GM12878 (cell line): ENCODE measurements around the gene HCK. TPM values are rescaled to one million over a fixed set of nuclear protein-coding genes. Genes with fewer than 3 reads are reported as not detected.

Experiments used
- ATAC-seq: fragments of 200-7000 bp; cut with Tn5 transposase; 3 replicates; pipeline ENCODE4 v1.9.1; 2020; ENCODE audit warnings: mild to moderate bottlenecking, moderate library complexity
- BruUV-seq: library from RNA; stranded (reverse); fragments of 400-500 nt; replicated peaks from 2 replicates; lab custom pipeline; 2021; lab: Mats Ljungman, UMichigan
- CTCF ChIA-PET: fragments of 300-600 bp; sonication (Branson Sonifier 250); formaldehyde crosslinking; extraction: SDS; loops from one replicate; lab custom pipeline; 2021; ENCODE audit warnings: inconsistent platforms; lab: Yijun Ruan, JAX
- POLR2A ChIA-PET: fragments of 350-600 bp; formaldehyde crosslinking; extraction: SDS; loops from one replicate; lab custom pipeline; 2021; ENCODE audit warnings: inconsistent platforms; lab: Charles Lee
- RAD21 ChIA-PET: fragments of 300-600 bp; sonication (Branson Sonifier 250); formaldehyde crosslinking; loops from one replicate; lab custom pipeline; 2023; ENCODE audit warnings: antibody characterized with exemption; ENCODE audit not compliant: unreplicated experiment; lab: Charles Lee
- SMC1A ChIA-PET: fragments of 300-600 bp; sonication (Branson Sonifier 250); formaldehyde crosslinking; loops from one replicate; lab custom pipeline; 2023; ENCODE audit not compliant: unreplicated experiment, uncharacterized antibody; lab: Charles Lee
- DNase-seq: peaks from one replicate; pipeline ENCODE4 v3.0.0-alpha.2; 2011; ENCODE audit warnings: low read depth, low spot score
- FAIRE-seq: peaks from 3 replicates; lab custom pipeline; 2011; peaks lifted over from hg19 to GRCh38; lab: Jason Lieb, UNC
- H2AFZ ChIP-seq: 2 replicates; pipeline ENCODE4 v1.6.0; 2011; ENCODE audit warnings: low read depth, low read length, control low read depth; ENCODE audit not compliant: control insufficient read depth
- H3K27ac ChIP-seq: 2 replicates; pipeline ENCODE4 v1.5.1; 2011; ENCODE audit warnings: control low read depth; ENCODE audit not compliant: control insufficient read depth, insufficient read depth
- H3K27me3 ChIP-seq, 2 experiments: replicated peaks in 1 of 2; 2 replicates each; pipeline versions ENCODE4 v1.6.0 to v1.6.1; 2011; ENCODE audit warnings: low read length in 1 of 2; ENCODE audit not compliant: control insufficient read depth in 2 of 2, insufficient read depth in 2 of 2
- H3K36me3 ChIP-seq, 2 experiments: 2 replicates each; pipeline ENCODE4 v1.5.1; 2011; ENCODE audit warnings: low read length in 1 of 2; ENCODE audit not compliant: control insufficient read depth in 2 of 2, insufficient read depth in 2 of 2
- H3K4me1 ChIP-seq: 2 replicates; pipeline ENCODE4 v1.6.1; 2011; ENCODE audit warnings: mild to moderate bottlenecking, low read length, moderate library complexity, mixed read lengths; ENCODE audit not compliant: control insufficient read depth, insufficient read depth
- H3K4me2 ChIP-seq: 2 replicates; pipeline ENCODE4 v1.6.0; 2011; ENCODE audit warnings: control low read depth; ENCODE audit not compliant: control insufficient read depth, insufficient read depth
- H3K4me3 ChIP-seq: fragments of 200-600 bp; sonication (generic); 2 replicates; pipeline ENCODE4 v1.5.1; 2016
- H3K79me2 ChIP-seq: 2 replicates; pipeline ENCODE4 v1.6.0; 2011; ENCODE audit warnings: low read length; ENCODE audit not compliant: control insufficient read depth, insufficient read depth
- H3K9ac ChIP-seq: 2 replicates; pipeline ENCODE4 v1.8.0; 2011; ENCODE audit warnings: low read length, control low read depth, mixed read lengths; ENCODE audit not compliant: control insufficient read depth, insufficient read depth
- H3K9me3 ChIP-seq: replicated peaks from 3 replicates; pipeline ENCODE4 v1.5.1; 2011; ENCODE audit warnings: mild to moderate bottlenecking, low read length; ENCODE audit not compliant: control insufficient read depth, insufficient read depth
- H4K20me1 ChIP-seq: 2 replicates; pipeline ENCODE4 v1.6.0; 2011; ENCODE audit not compliant: control insufficient read depth, insufficient read depth
- FOXK2 ChIP-seq: fragments of 450-650 bp; IDR thresholded peaks from 2 replicates; pipeline ENCODE4 v1.6.1; 2017; ENCODE audit warnings: mild to moderate bottlenecking, moderate library complexity
- HDAC2 ChIP-seq: fragments of 200-600 bp; sonication (generic); IDR thresholded peaks from 2 replicates; pipeline ENCODE4 v1.6.1; 2017
- HSF1 ChIP-seq: fragments of 150-350 bp; IDR thresholded peaks from 2 replicates; pipeline ENCODE4 v1.6.1; 2014; ENCODE audit warnings: mild to moderate bottlenecking, low read depth, low read length
- IRF3 ChIP-seq: fragments of 450-650 bp; IDR thresholded peaks from 2 replicates; pipeline ENCODE4 v1.6.1; 2014; ENCODE audit warnings: mild to moderate bottlenecking
- KDM1A ChIP-seq: fragments of 200-600 bp; sonication (generic); IDR thresholded peaks from 2 replicates; pipeline ENCODE4 v1.6.1; 2016; ENCODE audit warnings: borderline replicate concordance
- NFXL1 ChIP-seq: fragments of 450-650 bp; IDR thresholded peaks from 2 replicates; pipeline ENCODE4 v1.6.1; 2017; ENCODE audit warnings: antibody characterized with exemption, mild to moderate bottlenecking, borderline replicate concordance
- RB1 ChIP-seq: fragments of 450-650 bp; formaldehyde crosslinking; IDR thresholded peaks from 2 replicates; pipeline ENCODE4 v1.6.1; 2017; ENCODE audit warnings: mild to moderate bottlenecking, borderline replicate concordance
- SMAD1 ChIP-seq: fragments of 450-650 bp; IDR thresholded peaks from 2 replicates; pipeline ENCODE4 v1.6.1; 2018; ENCODE audit warnings: mild to moderate bottlenecking, low read depth; ENCODE audit not compliant: partially characterized antibody
- TBL1XR1 ChIP-seq: IDR thresholded peaks from 2 replicates; pipeline ENCODE4 v1.6.1; 2012; ENCODE audit warnings: low read depth, low read length, improper control_type of control experiment
- TCF7 ChIP-seq: IDR thresholded peaks from 2 replicates; pipeline ENCODE4 v1.6.1; 2014; ENCODE audit warnings: antibody characterized with exemption, borderline replicate concordance
- ZNF622 ChIP-seq: fragments of 450-650 bp; IDR thresholded peaks from 2 replicates; pipeline ENCODE4 v1.6.1; 2017; ENCODE audit warnings: mild to moderate bottlenecking, inconsistent platforms
- ZZZ3 ChIP-seq: IDR thresholded peaks from 2 replicates; pipeline ENCODE4 v1.6.1; 2011; ENCODE audit warnings: low read depth; ENCODE audit not compliant: control insufficient read depth, insufficient read length
- WGBS: methylation state at CpG from one replicate; pipeline ENCODE4 v1.1.6; 2016; ENCODE audit warnings: low lambda C conversion rate; ENCODE audit not compliant: insufficient replicate concordance, insufficient coverage; ENCODE audit errors: missing lambda C conversion rate; 5-methylcytosine and 5-hydroxymethylcytosine counted together
- in situ Hi-C: fragments of 300-500 bp; cut with MboI; formaldehyde crosslinking; loops from 9 replicates; pipeline ENCODE4 v1.14.3; 2018; ENCODE audit warnings: mixed read lengths
- intact Hi-C: fragments of 100-400 bp; cut with micrococcal nuclease; formaldehyde crosslinking; loops from one replicate; pipeline ENCODE4 v1.14.2; 2022; ENCODE audit not compliant: unreplicated experiment
- polyA plus RNA-seq, 11 experiments: library from polyadenylated mRNA; depleted of rRNA in 4 of 11; unstranded in 6 of 11; stranded (reverse) in 5 of 11; fragments of >200 nt; fragmentation: Nextera tagmentation in 4 of 11; fragmentation: Illumina TruSeq in 1 of 11; extraction: Ambion mirVana in 4 of 11; extraction: Trizol in 1 of 11; gene quantifications; 1 replicate in 1 of 11; 2 replicates in 10 of 11; pipeline versions ENCODE4 v1.2.1 to v1.2.3, GENCODE V29; 2011 to 2016; ENCODE audit warnings: inconsistent platforms in 2 of 11, missing spikeins in 2 of 11, low read depth in 1 of 11
- total RNA-seq, 4 experiments: library from RNA; depleted of rRNA in 3 of 4; stranded (reverse); fragments of >200 nt in 3 of 4; fragmentation: Illumina TruSeq in 1 of 4; extraction: Trizol in 1 of 4; gene quantifications; 2 replicates each; pipeline versions ENCODE4 v1.2.1 to v1.2.3, GENCODE V29; 2013 to 2021

HCK gene
- total and polyA plus RNA-seq, 10 of the 15 experiments (the other 5 are each of a cell fraction or from before 2014, with no cell fraction given) = 1.3 to 30.3 (median 18.5) TPM

GRCh38 chr20:32010666-32011065, 41.4 kb upstream of the HCK start:
- CTCF ChIA-PET = no interaction called here
- no TSS peak for BruUV-seq
- no peak for DNase-seq
- Histone ChIP-seq H3K4me1 (no peaks in the 10 kb centered on the region), H3K27me3 (peaks cover 0 to 1% of the 10 kb centered on the region in 2 experiments; a peak in 2 of 4 replicates), H4K20me1 (no peaks in the 10 kb centered on the region), H3K36me3 (no peaks in the 10 kb centered on the region)
- 20% methylated on average over 8 of the region's 8 CpGs for WGBS
- TF ChIP-seq TBL1XR1 = no peak
- TF ChIP-seq RB1 = no peak
- TF ChIP-seq HSF1 = no peak
- no peak for TF ChIP-seq KDM1A
- TF ChIP-seq NFXL1 = no peak
- TF ChIP-seq HDAC2 = no peak
- TF ChIP-seq ZNF622 = no peak
- no peak for TF ChIP-seq SMAD1
- TF ChIP-seq IRF3 = no peak
- no peak for TF ChIP-seq TCF7
- TF ChIP-seq ZZZ3 = no peak
- TF ChIP-seq FOXK2 = no peak
- TF ChIP-seq, all 136 proteins: peak for 0
- ChIA-PET POLR2A (no interaction called here), SMC1A (no interaction called here), RAD21 (no interaction called here)
- Histone ChIP-seq H3K4me2 (no peak overlapping the region), H3K27ac (no peak overlapping the region), H3K9ac (no peak overlapping the region), H3K79me2 (no peaks in the 10 kb centered on the region), H3K9me3 (no peaks in the 10 kb centered on the region), H3K4me3 (no peak overlapping the region), H2AFZ (no peak overlapping the region)
- ATAC-seq (no peak), FAIRE-seq (no peak)
- in situ Hi-C loops = no loop called here
- intact Hi-C loops = no loop called here
